Frontal cortex (tissue), 4 donors: ENCODE data around the gene TREM1. TPM values are rescaled to one million over a fixed set of nuclear protein-coding genes. Genes with fewer than 3 reads are reported as not detected.
"Not testable (repeated sequence)": the region's sequence is repeated elsewhere in the genome, so short reads cannot be mapped to it uniquely, and the experiment has no call there.

Experiments used
- DNase-seq, 2 donors: peaks; one replicate each; pipeline ENCODE4 v3.0.0; 2012; ENCODE audit warnings: low spot score in 2 of 2
- FAIRE-seq: peaks from 2 replicates; lab custom pipeline; 2012; peaks lifted over from hg19 to GRCh38; lab: Jason Lieb, UNC
- total RNA-seq: library from RNA; depleted of rRNA; stranded (reverse); fragments of >200 nt; gene quantifications from one replicate; pipeline ENCODE4 v1.2.3, GENCODE V29; 2014
- donor health status: control.
- donor health status: control.
- donor health status: control.

TREM1 gene
- total RNA-seq, 1 donor from 2014 or later: not detected

- FAIRE-seq: no peak
- no peak for DNase-seq
These were observed 12.5 kb upstream of the TREM1 start for GRCh38 chr6:41298785-41299502.

GRCh38 chr6:41297248-41297647 lies 10.8 kb upstream of the TREM1 start:
- not testable (repeated sequence) for DNase-seq, FAIRE-seq

GRCh38 chr6:41294214-41294872 lies 7.9 kb upstream of the TREM1 start:
- DNase-seq (no peak), FAIRE-seq (no peak)

GRCh38 chr6:41291717-41292116 lies 5.2 kb upstream of the TREM1 start:
- no peak for FAIRE-seq
- no peak for DNase-seq

GRCh38 chr6:41289815-41290214 lies 3.3 kb upstream of the TREM1 start:
- DNase-seq: no peak
- FAIRE-seq: no peak

GRCh38 chr6:41288754-41289129 lies 2.3 kb upstream of the TREM1 start:
- DNase-seq (no peak), FAIRE-seq (no peak)

GRCh38 chr6:41288030-41288753 lies 1.7 kb upstream of the TREM1 start:
- DNase-seq (no peak), FAIRE-seq (no peak)

- no peak for DNase-seq
These were observed 1.8 kb downstream of the TREM1 start for GRCh38 chr6:41284726-41285125.

GRCh38 chr6:41283600-41283999 lies 2.9 kb downstream of the TREM1 start:
- no peak for FAIRE-seq

More at GRCh38 chr6:41284726-41285125, 1.8 kb downstream of the TREM1 start:
- FAIRE-seq: no peak

GRCh38 chr6:41280381-41281057 lies 6.0 kb downstream of the TREM1 start:
- DNase-seq: no peak
- FAIRE-seq: no peak

More at GRCh38 chr6:41283600-41283999, 2.9 kb downstream of the TREM1 start:
- no peak for DNase-seq

- FAIRE-seq: no peak
- no peak for DNase-seq
These were observed 7.6 kb downstream of the TREM1 start for GRCh38 chr6:41278699-41279405.

GRCh38 chr6:41277605-41278004 lies 8.9 kb downstream of the TREM1 start:
- DNase-seq (no peak), FAIRE-seq (no peak)

- DNase-seq: no peak
- FAIRE-seq: no peak
These were observed 11.0 kb downstream of the TREM1 start for GRCh38 chr6:41275489-41275888.

- DNase-seq (no peak), FAIRE-seq (no peak)
These were observed 12.2 kb downstream of the TREM1 start for GRCh38 chr6:41274256-41274655.

- DNase-seq (no peak), FAIRE-seq (no peak)
These were observed 12.8 kb downstream of the TREM1 start for GRCh38 chr6:41273714-41274113.

- no peak for FAIRE-seq
- DNase-seq: no peak
These were observed 13.8 kb downstream of the TREM1 start for GRCh38 chr6:41272591-41273240.

GRCh38 chr6:41271901-41272395 lies 14.5 kb downstream of the TREM1 start:
- DNase-seq (no peak), FAIRE-seq (no peak)

- DNase-seq (no peak), FAIRE-seq (no peak)
These were observed 16.8 kb downstream of the TREM1 start for GRCh38 chr6:41269716-41270115.

GRCh38 chr6:41269166-41269565 lies 17.3 kb downstream of the TREM1 start:
- DNase-seq: no peak
- no peak for FAIRE-seq
